Measurements from ENCODE around the gene PODXL2. TPM values are rescaled to one million over a fixed set of nuclear protein-coding genes. Genes with fewer than 3 reads are reported as not detected.

PODXL2 gene
- polyA plus RNA-seq, 1 donor: 10.9 TPM

Other genes with a start within 250 kb of the PODXL2 start
- gene TPRA1, start 38.5 kb upstream of the PODXL2 start, polyA plus RNA-seq: 23.8 TPM
- 26.5 TPM for gene MCM2, start 30.8 kb upstream of the PODXL2 start, polyA plus RNA-seq
- gene ABTB1, start 43.8 kb downstream of the PODXL2 start, polyA plus RNA-seq: 17.0 TPM
- 22.8 TPM for gene MGLL, start 193.3 kb downstream of the PODXL2 start, polyA plus RNA-seq